ENCODE results near the gene LGALS7.
"Not testable (repeated sequence)": the region's sequence is repeated elsewhere in the genome, so short reads cannot be mapped to it uniquely, and the experiment has no call there.

Gene LGALS7

GRCh38 chr19:38799104-38799503 lies 25.8 kb upstream of the LGALS7 start:
- no peak for DNase-seq

- not testable (repeated sequence) for DNase-seq
These were observed 24.5 kb upstream of the LGALS7 start for GRCh38 chr19:38797781-38798180.

- DNase-seq: no peak
These were observed 22.8 kb upstream of the LGALS7 start for GRCh38 chr19:38796154-38796553.

- DNase-seq: no peak
These were observed 22.2 kb upstream of the LGALS7 start for GRCh38 chr19:38795549-38795948.

- no peak for DNase-seq
These were observed 20.4 kb upstream of the LGALS7 start for GRCh38 chr19:38793671-38794070.

GRCh38 chr19:38793177-38793576 lies 19.9 kb upstream of the LGALS7 start:
- no peak for DNase-seq

- DNase-seq: no peak
These were observed 19.2 kb upstream of the LGALS7 start for GRCh38 chr19:38792250-38793111.

- DNase-seq: not testable (repeated sequence)
These were observed 18.2 kb upstream of the LGALS7 start for GRCh38 chr19:38791451-38792064.

GRCh38 chr19:38790507-38791403 lies 17.4 kb upstream of the LGALS7 start:
- not testable (repeated sequence) for DNase-seq

- no peak for DNase-seq
These were observed 15.3 kb upstream of the LGALS7 start, which contains the start of gene LGALS7B for GRCh38 chr19:38788478-38789243. TSS of gene LGALS7B (plus strand) at chr19:38789200. CDS start at chr19:38789227, 27 bp downstream.

GRCh38 chr19:38786572-38787265 lies 13.4 kb upstream of the LGALS7 start:
- DNase-seq: no peak

- not testable (repeated sequence) for DNase-seq
These were observed 12.7 kb upstream of the LGALS7 start for GRCh38 chr19:38786061-38786460.

- no peak for DNase-seq
These were observed 11.9 kb upstream of the LGALS7 start for GRCh38 chr19:38785187-38785699.

GRCh38 chr19:38784224-38784623 lies 10.9 kb upstream of the LGALS7 start:
- DNase-seq: no peak

- DNase-seq: not testable (repeated sequence)
These were observed 8.9 kb upstream of the LGALS7 start for GRCh38 chr19:38782212-38782611.

GRCh38 chr19:38781058-38781457 lies 7.7 kb upstream of the LGALS7 start:
- DNase-seq: no peak

GRCh38 chr19:38780443-38780842 lies 7.1 kb upstream of the LGALS7 start:
- no peak for DNase-seq

- DNase-seq: no peak
These were observed 5.4 kb upstream of the LGALS7 start for GRCh38 chr19:38778733-38779132.

GRCh38 chr19:38774181-38774950 lies 1.0 kb upstream of the LGALS7 start:
- no peak for DNase-seq

- not testable (repeated sequence) for DNase-seq
These were observed 1.7 kb downstream of the LGALS7 start for GRCh38 chr19:38771569-38771968.

- DNase-seq: not testable (repeated sequence)
These were observed 2.4 kb downstream of the LGALS7 start for GRCh38 chr19:38770949-38771275.
